Neural progenitor cell (in vitro differentiated cells): ENCODE measurements around the gene EBNA1BP2. TPM values are rescaled to one million over a fixed set of nuclear protein-coding genes. Genes with fewer than 3 reads are reported as not detected.
"Not testable (repeated sequence)": the region's sequence is repeated elsewhere in the genome, so short reads cannot be mapped to it uniquely, and the experiment has no call there.

Experiments used
- DNase-seq: peaks from one replicate; pipeline ENCODE4 v3.0.0-alpha.2; 2016; ENCODE audit warnings: low spot score
- H2AFZ ChIP-seq: fragments of 200-600 bp; sonication (generic); replicated peaks from 2 replicates; pipeline ENCODE4 v1.6.1; 2016; ENCODE audit warnings: antibody characterized with exemption
- H3F3A ChIP-seq: fragments of 200-600 bp; sonication (generic); 2 replicates; pipeline ENCODE4 v1.6.1; 2016; ENCODE audit warnings: antibody characterized with exemption, low read depth
- H3K27ac ChIP-seq: fragments of 200-600 bp; sonication (generic); 2 replicates; pipeline ENCODE4 v1.5.1; 2016; ENCODE audit warnings: mild to moderate bottlenecking
- H3K27me3 ChIP-seq: fragments of 200-600 bp; sonication (generic); 2 replicates; pipeline ENCODE4 v1.6.1; 2016; ENCODE audit warnings: mild to moderate bottlenecking, moderate library complexity
- H3K36me3 ChIP-seq: fragments of 200-600 bp; sonication (generic); 2 replicates; pipeline ENCODE4 v1.5.1; 2016
- H3K4me1 ChIP-seq: fragments of 200-600 bp; sonication (generic); 2 replicates; pipeline ENCODE4 v1.6.1; 2016; ENCODE audit warnings: mixed run types
- H3K4me2 ChIP-seq: fragments of 200-600 bp; sonication (generic); 2 replicates; pipeline ENCODE4 v1.6.1; 2016
- H3K4me3 ChIP-seq: fragments of 200-600 bp; sonication (generic); 2 replicates; pipeline ENCODE4 v1.5.1; 2016
- H3K79me2 ChIP-seq: fragments of 200-600 bp; sonication (generic); 2 replicates; pipeline ENCODE4 v1.6.1; 2016; ENCODE audit warnings: low read depth
- H3K9ac ChIP-seq: fragments of 200-600 bp; sonication (generic); 2 replicates; pipeline ENCODE4 v1.6.1; 2016
- H3K9me3 ChIP-seq: fragments of 200-600 bp; sonication (generic); 2 replicates; pipeline ENCODE4 v1.5.1; 2016; ENCODE audit warnings: low read depth
- H4K20me1 ChIP-seq: fragments of 200-600 bp; sonication (generic); 2 replicates; pipeline ENCODE4 v1.6.1; 2016; ENCODE audit warnings: low read depth
- H3K27ac Mint-ChIP-seq: 3 replicates; pipeline ENCODE4 v1.8.0; 2021; ENCODE audit warnings: mixed read lengths
- H3K27me3 Mint-ChIP-seq: 2 replicates; pipeline ENCODE4 v1.8.0; 2022; ENCODE audit warnings: low read depth, mild to moderate bottlenecking, inconsistent platforms, moderate library complexity, mixed read lengths; ENCODE audit not compliant: insufficient read depth
- H3K36me3 Mint-ChIP-seq: 3 replicates; pipeline ENCODE4 v1.8.0; 2021; ENCODE audit warnings: mixed read lengths
- H3K4me1 Mint-ChIP-seq: 3 replicates; pipeline ENCODE4 v1.8.0; 2021; ENCODE audit warnings: mixed read lengths
- H3K4me3 Mint-ChIP-seq: 3 replicates; pipeline ENCODE4 v1.8.0; 2021; ENCODE audit warnings: mild to moderate bottlenecking, moderate library complexity, mixed read lengths
- H3K9me3 Mint-ChIP-seq: 3 replicates; pipeline ENCODE4 v1.8.0; 2020; ENCODE audit warnings: mixed read lengths
- EZH2 ChIP-seq: fragments of 200-600 bp; sonication (generic); IDR thresholded peaks from 2 replicates; pipeline ENCODE4 v1.6.1; 2017; ENCODE audit warnings: antibody characterized with exemption, mild to moderate bottlenecking, moderate library complexity
- EZH2phosphoT487 ChIP-seq: fragments of 200-600 bp; sonication (generic); IDR thresholded peaks from 2 replicates; pipeline ENCODE4 v1.6.1; 2017; ENCODE audit warnings: antibody characterized with exemption
- total RNA-seq: library from RNA; depleted of rRNA; stranded (reverse); fragments of >200 nt; gene quantifications from 2 replicates; pipeline ENCODE4 v1.2.3, GENCODE V29; 2015; ENCODE audit warnings: low replicate concordance
- TF ChIP-seq, protein P1 (sequence below): fragments of 200-600 bp; sonication (generic); IDR thresholded peaks from 2 replicates; pipeline ENCODE4 v1.5.1; 2017; ENCODE audit warnings: antibody characterized with exemption, mild to moderate bottlenecking

The EBNA1BP2 gene
- total RNA-seq, 1 donor from 2014 or later = 71.6 TPM

DNA sequence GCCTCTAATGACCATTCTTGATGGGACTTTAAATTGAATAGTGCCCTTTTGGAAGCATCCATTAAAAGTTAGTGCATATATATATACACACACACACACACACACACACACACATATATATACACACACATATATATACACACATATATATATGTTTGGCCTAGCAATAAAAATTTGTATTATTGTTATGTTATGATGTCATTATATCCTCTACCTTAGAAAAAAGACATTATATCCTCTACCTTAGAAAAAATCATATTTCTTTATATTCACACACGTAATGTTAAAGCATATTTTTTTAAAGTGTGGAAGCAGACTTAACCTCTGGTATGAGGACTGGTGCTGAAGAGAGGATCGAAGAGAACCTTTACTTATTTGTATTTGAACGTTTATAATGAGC, 43.3 kb downstream of the EBNA1BP2 start:
- Histone ChIP-seq H3K4me2 (no peak overlapping the region), H3K36me3 (no peaks in the 10 kb centered on the region), H3K4me1 (no peaks in the 10 kb centered on the region), H2AFZ (no peak overlapping the region), H3K79me2 (peaks cover 35% of the 10 kb centered on the region), H4K20me1 (no peaks in the 10 kb centered on the region), H3F3A (peaks cover 4% of the 10 kb centered on the region), H3K9ac (no peak overlapping the region), H3K27me3 (no peaks in the 10 kb centered on the region), H3K4me3 (no peak overlapping the region), H3K9me3 (no peaks in the 10 kb centered on the region), H3K27ac (no peak overlapping the region)
- Mint-ChIP-seq H3K4me1 (no peaks in the 10 kb centered on the region), H3K4me3 (no peak overlapping the region), H3K27ac (no peak overlapping the region), H3K27me3 (peaks cover 2% of the 10 kb centered on the region), H3K36me3 (peaks cover 4% of the 10 kb centered on the region), H3K9me3 (peaks cover 9% of the 10 kb centered on the region)
- TF ChIP-seq EZH2phosphoT487 (no peak), EZH2 (no peak)
- TF ChIP-seq, protein P1, sequence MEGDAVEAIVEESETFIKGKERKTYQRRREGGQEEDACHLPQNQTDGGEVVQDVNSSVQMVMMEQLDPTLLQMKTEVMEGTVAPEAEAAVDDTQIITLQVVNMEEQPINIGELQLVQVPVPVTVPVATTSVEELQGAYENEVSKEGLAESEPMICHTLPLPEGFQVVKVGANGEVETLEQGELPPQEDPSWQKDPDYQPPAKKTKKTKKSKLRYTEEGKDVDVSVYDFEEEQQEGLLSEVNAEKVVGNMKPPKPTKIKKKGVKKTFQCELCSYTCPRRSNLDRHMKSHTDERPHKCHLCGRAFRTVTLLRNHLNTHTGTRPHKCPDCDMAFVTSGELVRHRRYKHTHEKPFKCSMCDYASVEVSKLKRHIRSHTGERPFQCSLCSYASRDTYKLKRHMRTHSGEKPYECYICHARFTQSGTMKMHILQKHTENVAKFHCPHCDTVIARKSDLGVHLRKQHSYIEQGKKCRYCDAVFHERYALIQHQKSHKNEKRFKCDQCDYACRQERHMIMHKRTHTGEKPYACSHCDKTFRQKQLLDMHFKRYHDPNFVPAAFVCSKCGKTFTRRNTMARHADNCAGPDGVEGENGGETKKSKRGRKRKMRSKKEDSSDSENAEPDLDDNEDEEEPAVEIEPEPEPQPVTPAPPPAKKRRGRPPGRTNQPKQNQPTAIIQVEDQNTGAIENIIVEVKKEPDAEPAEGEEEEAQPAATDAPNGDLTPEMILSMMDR = no peak
- no peak for DNase-seq

DNA sequence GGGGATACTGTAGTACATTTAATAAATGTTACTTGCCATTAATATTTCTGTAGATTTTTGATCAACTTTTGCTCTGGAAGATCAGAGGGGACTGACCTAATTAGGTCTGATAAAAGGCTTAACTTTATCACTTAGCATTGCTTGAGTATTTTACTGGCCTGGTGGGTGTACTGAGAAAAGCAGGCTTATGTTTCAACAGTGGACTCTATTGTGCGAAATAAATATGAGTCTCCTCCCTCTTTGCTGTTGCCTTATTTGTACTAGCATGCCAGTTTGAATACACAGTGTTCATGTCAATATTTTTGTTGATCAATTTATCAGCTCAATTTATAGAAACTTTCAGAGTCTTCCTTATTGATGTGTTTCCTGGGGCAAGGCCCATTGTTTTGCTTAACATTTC, 49.1 kb downstream of the EBNA1BP2 start:
- Histone ChIP-seq H3K27ac (no peak overlapping the region), H3K9ac (no peak overlapping the region), H3K27me3 (no peaks in the 10 kb centered on the region), H3K4me2 (no peak overlapping the region), H3F3A (peaks cover 23% of the 10 kb centered on the region), H3K36me3 (no peaks in the 10 kb centered on the region), H3K9me3 (no peaks in the 10 kb centered on the region), H3K4me3 (no peak overlapping the region), H3K4me1 (peaks cover 12% of the 10 kb centered on the region), H2AFZ (no peak overlapping the region), H3K79me2 (peaks cover 70% of the 10 kb centered on the region), H4K20me1 (no peaks in the 10 kb centered on the region)
- Mint-ChIP-seq H3K27me3 (peaks cover 2% of the 10 kb centered on the region), H3K36me3 (peaks cover 7% of the 10 kb centered on the region), H3K4me1 (peaks cover 10% of the 10 kb centered on the region), H3K4me3 (no peak overlapping the region), H3K27ac (no peak overlapping the region), H3K9me3 (peaks cover 12% of the 10 kb centered on the region)
- DNase-seq = no peak
- no peak for TF ChIP-seq EZH2phosphoT487
- TF ChIP-seq, protein P1 = no peak
- no peak for TF ChIP-seq EZH2

DNA sequence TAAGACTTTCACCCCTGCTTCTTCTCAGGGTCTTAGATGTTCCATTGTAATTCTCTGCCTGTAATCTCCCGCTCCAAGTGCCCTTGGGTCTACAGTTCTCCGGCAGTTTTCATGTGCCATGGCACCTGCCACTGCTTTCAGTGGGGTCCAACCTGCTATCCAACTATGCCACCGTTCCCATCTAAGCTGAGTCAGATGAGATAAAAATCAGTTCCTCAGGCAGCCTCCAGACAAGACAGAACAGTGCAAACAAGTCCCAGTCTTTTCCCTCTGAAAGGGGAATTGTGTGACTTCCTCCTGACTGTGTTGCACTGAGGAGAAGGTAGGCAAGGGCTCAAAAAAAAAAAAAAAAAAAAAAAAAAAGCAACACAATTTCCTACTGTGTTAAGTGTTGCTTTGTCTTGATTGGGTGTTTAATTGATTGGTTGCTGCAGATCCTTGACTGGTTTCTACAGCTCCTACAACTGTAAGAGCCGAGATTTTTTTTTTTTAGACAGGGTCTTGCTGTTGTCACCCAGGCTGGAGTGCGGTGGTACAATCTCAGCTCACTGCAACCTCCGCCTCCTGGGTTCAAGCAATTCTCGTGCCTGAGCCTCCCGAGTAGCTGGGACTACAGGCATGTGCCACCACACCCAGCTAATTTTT, 50.7 kb downstream of the EBNA1BP2 start:
- no peaks in the 10 kb centered on the region for H4K20me1 ChIP-seq
- no peak overlapping the region for H3K9ac ChIP-seq
- peak overlapping the region; percentile 79 for H3K4me2 ChIP-seq
- Mint-ChIP-seq H3K4me1 (peaks cover 10% of the 10 kb centered on the region), H3K36me3 (peaks cover 2% of the 10 kb centered on the region), H3K27ac (no peak overlapping the region), H3K27me3 (no peaks in the 10 kb centered on the region), H3K4me3 (peak overlapping the region; percentile 83), H3K9me3 (peaks cover 3% of the 10 kb centered on the region)
- H2AFZ ChIP-seq = no peak overlapping the region
- H3K27me3 ChIP-seq = no peaks in the 10 kb centered on the region
- H3F3A ChIP-seq = peaks cover 19% of the 10 kb centered on the region
- H3K27ac ChIP-seq = no peak overlapping the region
- peaks cover 12% of the 10 kb centered on the region for H3K4me1 ChIP-seq
- no peaks in the 10 kb centered on the region for H3K36me3 ChIP-seq
- DNase-seq = no peak
- peak overlapping the region; percentile 54 for H3K4me3 ChIP-seq
- H3K79me2 ChIP-seq = peaks cover 61% of the 10 kb centered on the region
- TF ChIP-seq EZH2phosphoT487 (no peak), EZH2 (no peak)
- TF ChIP-seq, protein P1 = no peak
- H3K9me3 ChIP-seq = no peaks in the 10 kb centered on the region

DNA sequence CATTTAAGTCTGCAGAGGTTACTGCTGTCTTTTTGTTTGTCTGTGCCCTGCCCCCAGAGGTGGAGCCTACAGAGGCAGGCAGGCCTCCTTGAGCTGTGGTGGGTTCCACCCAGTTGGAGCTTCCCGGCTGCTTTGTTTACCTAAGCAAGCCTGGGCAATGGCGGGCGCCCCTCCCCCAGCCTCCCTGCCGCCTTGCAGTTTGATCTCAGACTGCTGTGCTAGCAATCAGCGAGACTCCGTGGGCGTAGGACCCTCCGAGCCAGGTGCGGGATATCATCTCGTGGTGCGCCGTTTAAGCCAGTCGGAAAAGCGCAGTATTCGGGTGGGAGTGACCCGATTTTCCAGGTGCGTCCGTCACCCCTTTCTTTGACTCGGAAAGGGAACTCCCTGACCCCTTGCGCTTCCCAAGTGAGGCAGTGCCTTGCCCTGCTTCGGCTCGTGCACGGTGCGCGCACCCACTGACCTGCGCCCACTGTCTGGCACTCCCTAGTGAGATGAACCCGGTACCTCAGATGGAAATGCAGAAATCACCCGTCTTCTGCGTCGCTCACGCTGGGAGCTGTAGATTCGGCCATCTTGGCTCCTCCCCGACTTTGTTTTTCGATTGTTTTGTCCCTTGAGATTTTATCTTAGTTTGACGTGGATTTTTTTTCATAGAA, 52.0 kb downstream of the EBNA1BP2 start:
- peak overlapping the region; percentile 83 for H3K4me3 Mint-ChIP-seq
- Histone ChIP-seq H3F3A (peaks cover 19% of the 10 kb centered on the region), H3K4me1 (peaks cover 12% of the 10 kb centered on the region), H2AFZ (peak overlapping the region; percentile 1), H3K27ac (peak overlapping the region; percentile 70), H3K4me3 (peak overlapping the region; percentile 54), H3K4me2 (peak overlapping the region; percentile 79), H3K79me2 (peaks cover 48% of the 10 kb centered on the region)
- H3K27ac Mint-ChIP-seq = peak overlapping the region; percentile 47
- H4K20me1 ChIP-seq, H3K9me3 Mint-ChIP-seq, H3K9me3 ChIP-seq, H3K4me1 Mint-ChIP-seq, H3K9ac ChIP-seq, DNase-seq, H3K27me3 Mint-ChIP-seq, H3K27me3 ChIP-seq, H3K36me3 ChIP-seq, H3K36me3 Mint-ChIP-seq: not testable (repeated sequence)
